Measurements from ENCODE around the gene EIF2D.
A peak's percentile ranks its signal among the peaks of the same experiment; 100 is the strongest.

Gene EIF2D

GRCh38 chr1:206570529-206570928, 41.7 kb downstream of the EIF2D start:
- DNase-seq (ENCODE audit: low spot score) = no peak

- no peak for DNase-seq (ENCODE audit: low spot score)
These were observed 42.7 kb downstream of the EIF2D start for GRCh38 chr1:206569556-206569955.

GRCh38 chr1:206568779-206569352, 43.4 kb downstream of the EIF2D start:
- DNase-seq (ENCODE audit: low spot score) = no peak

- DNase-seq (ENCODE audit: low spot score) = no peak
These were observed 44.0 kb downstream of the EIF2D start for GRCh38 chr1:206568256-206568655.

- no peak for DNase-seq (ENCODE audit: low spot score)
These were observed 45.3 kb downstream of the EIF2D start for GRCh38 chr1:206566999-206567398.

DNA sequence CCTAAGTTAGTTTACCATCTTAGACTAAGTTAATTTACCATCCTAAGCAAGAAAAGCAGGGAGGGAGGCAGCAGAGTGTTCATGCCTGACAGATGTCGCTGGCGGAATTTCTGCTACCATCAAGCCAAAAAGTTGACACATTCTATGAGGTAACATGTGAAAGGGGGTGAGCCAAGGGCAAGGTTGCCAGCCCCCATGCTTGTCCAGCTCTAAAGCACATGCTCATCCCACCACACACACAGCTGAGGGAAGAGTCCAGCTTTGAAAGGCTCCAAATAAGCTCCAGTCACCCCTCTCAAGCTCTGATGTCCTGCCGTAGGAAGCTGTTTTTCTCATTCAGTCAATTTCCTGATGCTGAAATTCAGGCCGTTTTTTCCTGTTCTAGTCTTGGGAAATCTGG, 46.3 kb downstream of the EIF2D start:
- DNase-seq (ENCODE audit: low spot score) = no peak

- DNase-seq (ENCODE audit: low spot score) = no peak
These were observed 48.7 kb downstream of the EIF2D start for GRCh38 chr1:206563367-206564207.

- DNase-seq (ENCODE audit: low spot score) = no peak
These were observed 52.1 kb downstream of the EIF2D start for GRCh38 chr1:206560007-206560716.

GRCh38 chr1:206559672-206559995, 52.6 kb downstream of the EIF2D start:
- no peak for DNase-seq (ENCODE audit: low spot score)

GRCh38 chr1:206558794-206559671, 53.2 kb downstream of the EIF2D start:
- no peak for DNase-seq (ENCODE audit: low spot score)

DNA sequence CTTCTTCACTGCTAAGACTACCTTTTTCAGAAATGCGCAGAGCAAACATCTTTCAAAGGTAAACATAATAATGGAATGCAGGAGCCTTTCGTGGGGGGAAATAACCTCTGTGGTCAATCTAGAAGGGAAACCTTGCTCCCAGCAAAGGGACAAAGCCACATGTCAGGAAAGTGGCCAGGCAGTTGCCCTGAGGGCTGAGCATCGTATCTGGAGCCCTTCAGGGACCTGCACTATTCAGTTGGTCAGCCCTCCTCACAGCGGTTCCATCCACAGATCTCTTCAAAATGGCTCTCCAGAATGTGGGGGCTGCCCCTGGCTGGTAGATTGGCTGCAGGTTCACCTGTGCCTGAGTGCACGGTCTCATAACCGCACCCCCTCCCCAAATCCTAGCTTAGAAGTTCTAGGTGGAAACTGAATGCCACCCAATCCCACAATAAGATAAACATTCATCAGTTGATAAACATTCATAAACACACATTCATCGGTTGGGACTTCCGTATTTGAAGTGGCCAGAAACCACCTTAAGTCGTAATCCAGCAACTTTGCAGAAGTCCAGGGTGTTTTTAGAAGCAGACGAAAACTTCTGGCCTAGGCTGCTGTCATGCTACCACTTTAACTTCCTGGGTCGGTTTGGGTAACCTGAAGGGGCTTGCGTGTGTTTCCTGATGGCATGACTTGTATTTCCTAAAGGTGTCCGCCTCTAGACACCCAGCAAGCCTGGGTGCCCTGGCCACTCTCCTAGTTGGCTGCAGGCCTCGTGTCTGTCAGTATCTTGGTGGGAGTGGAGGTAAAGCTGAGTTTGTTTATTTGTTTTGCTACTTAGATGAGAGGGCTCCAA, 54.4 kb downstream of the EIF2D start:
- DNase-seq (ENCODE audit: low spot score) = no peak

- DNase-seq (ENCODE audit: low spot score) = peak; percentile 57
These were observed 55.3 kb downstream of the EIF2D start for GRCh38 chr1:206556750-206557635.

GRCh38 chr1:206556047-206556749, 56.1 kb downstream of the EIF2D start:
- no peak for DNase-seq (ENCODE audit: low spot score)

DNA sequence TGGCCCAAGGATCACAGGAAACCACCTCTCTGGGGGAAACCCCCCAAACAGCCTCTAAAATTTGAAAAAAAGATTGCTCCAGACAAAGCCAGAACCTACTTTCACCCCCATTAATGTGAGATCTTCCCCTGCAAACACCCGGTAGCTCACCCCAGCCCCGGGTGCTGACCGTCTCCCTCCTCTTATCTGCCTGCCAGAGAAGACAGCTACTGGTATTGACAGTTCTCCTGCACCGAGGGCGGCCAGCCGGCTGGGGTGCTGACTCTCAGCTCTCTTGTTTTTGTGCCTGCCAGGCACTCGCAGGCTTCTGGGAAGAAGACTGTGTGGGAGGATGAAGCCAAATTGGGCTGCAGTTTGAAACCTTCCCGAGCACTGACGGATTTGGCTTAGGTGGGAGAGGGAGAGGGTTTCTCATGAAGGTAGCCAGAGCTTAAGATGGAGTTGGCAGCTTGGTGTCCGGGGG, 56.8 kb downstream of the EIF2D start:
- no peak for DNase-seq (ENCODE audit: low spot score)

DNA sequence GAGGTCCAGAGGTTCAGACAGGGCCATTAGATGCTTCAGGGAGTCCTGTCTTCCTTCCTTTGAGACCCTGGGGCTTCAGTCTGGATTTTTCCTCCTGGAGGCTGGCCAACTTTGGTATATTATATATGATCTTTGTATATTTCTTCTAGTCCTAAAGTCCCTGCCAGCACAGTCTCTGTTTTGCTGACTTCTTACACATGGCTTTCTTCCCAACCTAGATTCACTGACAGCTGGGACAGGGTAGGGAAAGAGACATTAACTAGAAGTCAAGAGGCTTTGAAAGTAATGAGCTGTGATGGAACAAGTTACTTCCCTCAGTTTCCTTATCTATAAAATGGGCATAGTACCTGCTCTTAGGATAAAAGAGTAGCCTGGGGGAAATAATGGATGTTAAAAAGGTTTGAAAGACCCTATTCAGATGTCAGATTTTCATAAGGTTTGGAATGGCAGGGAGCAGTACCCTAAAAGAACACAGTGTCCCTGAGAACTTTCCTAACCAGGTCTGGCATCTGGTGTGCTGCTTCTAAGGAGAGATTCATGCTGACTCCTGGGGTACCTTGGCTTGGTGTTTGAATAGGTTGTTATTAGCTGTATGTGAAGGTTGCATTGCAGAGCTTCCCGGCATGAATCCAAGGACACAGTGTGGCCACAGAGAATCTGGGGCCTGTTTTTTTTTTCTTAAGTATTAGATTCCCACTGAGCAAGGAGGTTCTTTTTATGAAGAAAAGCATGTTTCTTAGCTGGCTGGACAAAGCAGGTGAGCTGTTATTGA, 57.4 kb downstream of the EIF2D start:
- no peak for DNase-seq (ENCODE audit: low spot score)

DNA sequence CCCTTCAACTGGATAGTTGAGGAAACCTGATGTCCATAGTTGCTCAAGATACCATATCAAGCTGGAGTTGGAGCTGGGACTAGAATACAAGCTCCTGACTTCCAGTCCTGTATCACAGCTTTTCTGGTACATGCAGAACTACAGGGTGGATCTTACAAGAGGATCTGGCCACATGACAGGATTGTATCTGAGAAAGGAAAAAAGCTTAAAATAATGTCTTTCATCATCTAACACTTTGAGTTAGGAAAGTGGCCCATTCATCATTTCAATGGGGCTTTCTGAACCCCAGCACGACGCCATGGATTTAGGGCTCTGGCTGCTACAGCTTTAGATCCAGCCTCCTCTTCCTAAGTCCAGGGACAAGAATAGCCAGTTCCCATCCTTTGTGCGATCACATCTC, 58.1 kb downstream of the EIF2D start:
- no peak for DNase-seq (ENCODE audit: low spot score)

DNA sequence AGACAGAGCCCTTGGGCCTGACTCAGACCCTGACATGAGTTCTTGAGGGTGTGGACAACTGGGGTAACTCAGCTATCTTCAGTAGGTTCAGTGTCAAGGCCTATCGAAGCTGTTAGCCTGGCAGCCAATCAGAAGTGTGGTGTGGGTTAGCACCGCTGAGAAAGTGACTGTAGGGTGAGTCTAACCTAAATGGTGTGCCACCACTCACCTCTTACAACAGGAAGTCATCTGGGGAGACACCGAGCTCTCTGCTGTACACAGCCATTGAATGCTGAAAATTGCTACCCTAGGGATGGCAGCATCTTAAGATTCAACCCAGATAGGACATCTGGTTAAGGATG, 60.3 kb downstream of the EIF2D start:
- DNase-seq (ENCODE audit: low spot score) = no peak

GRCh38 chr1:206551296-206551985, 60.8 kb downstream of the EIF2D start:
- DNase-seq (ENCODE audit: low spot score) = no peak

Data from AG08395 (cell line).